GM18951 (cell line): ENCODE results near the gene ARMC5.

ENCODE experiments used
- POLR2A ChIP-seq: IDR thresholded peaks from 4 replicates; pipeline ENCODE4 v1.6.1; 2011; ENCODE audit warnings: mild to moderate bottlenecking; ENCODE audit not compliant: insufficient read length, insufficient read depth; ENCODE audit errors: extremely low read depth
- in situ Hi-C: fragments of 300-500 bp; cut with MboI; formaldehyde crosslinking; loops from one replicate; pipeline ENCODE4 v1.12.0; 2022; ENCODE audit warnings: low sequenced_read_pairs, mixed read lengths, inconsistent platforms; ENCODE audit not compliant: unreplicated experiment

Gene ARMC5

GRCh38 chr16:31471241-31471874, 12.1 kb downstream of the ARMC5 start:
- TF ChIP-seq POLR2A, result no peak
- in situ Hi-C loops, result loop anchor here (25.0 kb wide), 1 partner anchor 391 kb away; the partner anchor contains the start of gene ZNF267

- no peak for TF ChIP-seq POLR2A
- in situ Hi-C loops, result loop anchor here (25.0 kb wide), 1 partner anchor 390 kb away; the partner anchor contains the start of gene ZNF267
Observed at GRCh38 chr16:31471875-31472708, 12.8 kb downstream of the ARMC5 start, which contains the start of gene TGFB1I1. TSS of gene TGFB1I1 (plus strand) at chr16:31472152. CDS start at chr16:31472189, 37 bp downstream.

DNA sequence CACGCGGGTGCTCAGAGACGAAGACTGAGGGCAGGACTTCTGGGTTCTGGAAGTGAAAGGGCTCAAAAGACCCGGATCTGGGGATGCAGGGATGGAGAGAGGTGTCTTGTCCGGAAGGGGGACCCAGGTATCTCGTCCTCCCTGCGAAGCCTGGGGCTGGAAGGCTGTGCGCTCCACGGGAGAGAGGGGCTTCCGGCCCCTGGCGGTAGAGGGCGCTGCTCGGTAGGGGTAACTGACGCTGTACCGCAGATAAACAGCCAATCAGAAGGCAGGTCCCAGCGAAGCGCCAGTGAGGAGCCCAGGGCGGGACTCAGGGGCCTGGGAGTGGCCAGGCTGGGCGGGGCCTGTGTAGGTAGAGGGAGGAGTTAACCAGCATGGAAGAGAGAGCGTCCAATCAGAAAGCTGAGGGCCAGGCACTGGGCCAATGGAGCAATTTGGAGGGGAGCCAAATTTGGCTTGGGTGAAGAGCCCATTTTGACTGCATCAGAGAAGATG, 13.5 kb downstream of the ARMC5 start:
- in situ Hi-C loops, result loop anchor here (25.0 kb wide), 1 partner anchor 390 kb away; the partner anchor contains the start of gene ZNF267
- no peak for TF ChIP-seq POLR2A

GRCh38 chr16:31473264-31473984, 14.1 kb downstream of the ARMC5 start:
- in situ Hi-C loops, result loop anchor here (25.0 kb wide), 1 partner anchor 389 kb away; the partner anchor contains the start of gene ZNF267
- no peak for TF ChIP-seq POLR2A

DNA sequence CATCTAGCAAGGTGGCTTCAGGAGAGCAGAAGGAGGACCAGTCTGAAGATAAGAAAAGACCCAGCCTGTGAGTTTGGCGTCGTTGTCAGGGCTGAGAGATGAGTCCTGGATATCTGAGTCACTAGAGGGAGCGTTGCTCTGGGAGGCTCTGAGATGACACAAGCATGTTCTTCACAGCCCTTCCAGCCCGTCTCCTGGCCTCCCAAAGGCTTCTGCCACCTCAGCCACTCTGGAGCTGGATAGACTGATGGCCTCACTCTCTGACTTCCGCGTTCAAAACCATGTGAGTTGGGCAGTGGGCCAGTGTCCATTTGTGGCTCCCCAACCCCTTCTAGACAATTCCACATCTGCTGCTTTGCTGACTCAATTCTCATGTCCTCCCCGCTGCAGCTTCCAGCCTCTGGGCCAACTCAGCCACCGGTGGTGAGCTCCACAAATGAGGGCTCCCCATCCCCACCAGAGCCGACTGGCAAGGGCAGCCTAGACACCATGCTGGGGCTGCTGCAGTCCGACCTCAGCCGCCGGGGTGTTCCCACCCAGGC, 14.9 kb downstream of the ARMC5 start:
- in situ Hi-C loops, result loop anchor here (25.0 kb wide), 1 partner anchor 388 kb away; the partner anchor contains the start of gene ZNF267
- TF ChIP-seq POLR2A, result no peak

- no peak for TF ChIP-seq POLR2A
- in situ Hi-C loops, result loop anchor here (25.0 kb wide), 1 partner anchor 387 kb away; the partner anchor contains the start of gene ZNF267
Observed at GRCh38 chr16:31474773-31475738, 15.8 kb downstream of the ARMC5 start.

GRCh38 chr16:31475946-31476302, 16.6 kb downstream of the ARMC5 start:
- in situ Hi-C loops, result no loop called here
- no peak for TF ChIP-seq POLR2A

GRCh38 chr16:31476303-31477219, 17.3 kb downstream of the ARMC5 start:
- in situ Hi-C loops, result no loop called here
- peak; percentile 53 for TF ChIP-seq POLR2A

DNA sequence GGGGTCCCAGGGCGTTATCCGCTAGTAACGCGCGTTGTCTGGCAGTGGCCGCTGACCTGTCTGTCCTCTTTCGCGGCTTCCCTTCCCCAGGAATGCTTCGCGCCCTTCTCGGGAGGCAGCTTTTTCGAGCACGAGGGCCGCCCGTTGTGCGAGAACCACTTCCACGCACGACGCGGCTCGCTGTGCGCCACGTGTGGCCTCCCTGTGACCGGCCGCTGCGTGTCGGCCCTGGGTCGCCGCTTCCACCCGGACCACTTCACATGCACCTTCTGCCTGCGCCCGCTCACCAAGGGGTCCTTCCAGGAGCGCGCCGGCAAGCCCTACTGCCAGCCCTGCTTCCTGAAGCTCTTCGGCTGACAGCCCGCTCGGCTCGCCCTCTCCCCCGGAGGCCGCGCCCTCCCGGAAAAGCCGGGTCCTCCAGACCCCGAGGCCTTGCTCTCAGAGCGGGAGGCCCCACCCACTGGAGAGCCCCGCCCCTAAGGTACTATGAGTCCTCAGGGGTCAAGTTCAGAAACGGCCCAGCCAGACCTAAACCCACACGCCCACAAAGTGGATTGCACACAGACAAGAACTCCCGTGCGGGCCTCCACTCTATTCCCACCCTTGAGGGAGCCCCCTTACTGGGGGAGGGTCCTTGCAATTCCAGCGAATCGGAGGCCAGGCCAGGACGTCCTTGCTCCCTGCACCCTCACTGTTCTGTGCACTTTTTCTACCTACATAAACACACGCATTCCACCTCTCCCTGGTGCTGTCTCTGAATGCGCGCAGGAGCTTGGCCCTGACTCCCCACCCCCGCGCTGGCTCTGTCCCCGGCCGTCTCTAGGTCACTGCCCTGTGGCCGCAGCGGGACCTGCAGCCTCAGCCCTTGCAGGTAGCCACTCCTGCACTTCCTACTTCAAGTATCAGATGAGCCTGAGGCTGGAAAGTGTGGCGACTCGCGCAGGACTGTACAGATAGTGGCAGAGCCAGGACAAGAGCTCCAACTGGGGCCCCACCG, 18.2 kb downstream of the ARMC5 start:
- no peak for TF ChIP-seq POLR2A
- in situ Hi-C loops, result no loop called here

GRCh38 chr16:31478956-31479355, 19.7 kb downstream of the ARMC5 start:
- in situ Hi-C loops, result no loop called here
- no peak for TF ChIP-seq POLR2A

DNA sequence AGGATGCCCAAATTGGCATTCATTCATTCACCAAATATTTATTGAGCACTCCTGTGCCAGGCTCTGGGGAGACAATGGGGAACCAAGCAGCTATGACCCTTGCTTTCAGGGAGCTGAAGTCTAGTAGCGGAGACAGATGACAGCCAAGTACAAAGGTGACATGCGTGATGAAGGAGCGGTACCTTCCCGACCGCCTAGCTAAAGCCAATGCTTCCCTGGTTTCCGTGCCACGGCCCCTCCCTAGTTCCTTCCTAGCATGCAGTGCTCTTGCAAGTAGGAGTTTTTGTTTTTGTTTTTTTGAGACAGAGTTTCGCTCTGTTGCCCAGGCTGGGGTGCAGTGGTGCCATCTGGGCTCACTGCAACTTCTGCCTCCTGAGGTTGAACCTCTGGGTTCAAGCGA, 20.4 kb downstream of the ARMC5 start:
- no peak for TF ChIP-seq POLR2A
- in situ Hi-C loops, result no loop called here
